Liver (tissue), 9 donors: Measurements from ENCODE around the gene MOK. TPM values are rescaled to one million over a fixed set of nuclear protein-coding genes. Genes with fewer than 3 reads are reported as not detected.

ENCODE experiments used
- DNase-seq: peaks from one replicate; pipeline ENCODE4 v3.0.0-alpha.2; 2017; ENCODE audit warnings: low spot score
- H3K27ac ChIP-seq, 2 donors: one replicate each; pipeline ENCODE4 v1.7.0; 2013; ENCODE audit warnings: inconsistent platforms in 2 of 2, low read length in 2 of 2, control low read depth in 1 of 2, low read depth in 1 of 2, mild to moderate bottlenecking in 1 of 2
- H3K27me3 ChIP-seq, 4 donors: one replicate each; pipeline versions ENCODE4 v1.6.1 to v1.7.0; 2013; ENCODE audit warnings: low read length in 3 of 4, inconsistent platforms in 1 of 4, mild to moderate bottlenecking in 1 of 4, moderate library complexity in 1 of 4; ENCODE audit not compliant: control insufficient read depth in 4 of 4, insufficient read depth in 4 of 4
- H3K36me3 ChIP-seq, 4 donors: one replicate each; pipeline versions ENCODE4 v1.6.1 to v1.7.0; 2013; ENCODE audit warnings: low read length in 3 of 4, mild to moderate bottlenecking in 3 of 4, low read depth in 1 of 4, moderate library complexity in 1 of 4; ENCODE audit not compliant: control insufficient read depth in 4 of 4, insufficient read depth in 3 of 4
- H3K4me1 ChIP-seq, 4 donors: one replicate each; pipeline versions ENCODE4 v1.6.1 to v1.7.0; 2013; ENCODE audit warnings: low read length in 3 of 4, mild to moderate bottlenecking in 3 of 4, moderate library complexity in 1 of 4; ENCODE audit not compliant: control insufficient read depth in 4 of 4, insufficient read depth in 4 of 4
- H3K4me3 ChIP-seq, 3 donors: one replicate each; pipeline versions ENCODE4 v1.6.1 to v1.7.0; 2013; ENCODE audit warnings: low read length in 3 of 3, control low read depth in 1 of 3, low read depth in 1 of 3, mild to moderate bottlenecking in 1 of 3
- H3K9ac ChIP-seq, 2 donors: one replicate each; pipeline ENCODE4 v1.7.0; 2013; ENCODE audit warnings: low read length in 2 of 2, mild to moderate bottlenecking in 2 of 2, moderate library complexity in 2 of 2, control low read depth in 1 of 2, low read depth in 1 of 2
- H3K9me3 ChIP-seq, 4 donors: one replicate each; pipeline versions ENCODE4 v1.6.1 to v1.7.0; 2013; ENCODE audit warnings: low read length in 3 of 4; ENCODE audit not compliant: control insufficient read depth in 4 of 4
- ATF3 ChIP-seq: IDR thresholded peaks from 2 replicates; pipeline ENCODE4 v1.6.1; 2016; ENCODE audit warnings: antibody characterized with exemption
- EGR1 ChIP-seq, 2 donors: IDR thresholded peaks; 2 replicates each; pipeline ENCODE4 v1.6.1; 2016 to 2018; ENCODE audit warnings: antibody characterized with exemption in 2 of 2, low read depth in 2 of 2
- FOXA1 ChIP-seq: IDR thresholded peaks from 2 replicates; pipeline ENCODE4 v1.6.1; 2016; ENCODE audit warnings: antibody characterized with exemption
- HNF4A ChIP-seq, 2 donors: conservative IDR thresholded peaks; 2 replicates each; pipeline ENCODE4 v1.6.1; 2016; ENCODE audit warnings: antibody characterized with exemption in 2 of 2, mild to moderate bottlenecking in 2 of 2
- HNF4G ChIP-seq: IDR thresholded peaks from 2 replicates; pipeline ENCODE4 v1.6.1; 2016; ENCODE audit warnings: antibody characterized with exemption
- JUND ChIP-seq, 2 donors: IDR thresholded peaks; 2 replicates each; pipeline ENCODE4 v1.6.1; 2016; ENCODE audit warnings: antibody characterized with exemption in 2 of 2
- NR2F2 ChIP-seq: IDR thresholded peaks from 2 replicates; pipeline ENCODE4 v1.6.1; 2016; ENCODE audit warnings: antibody characterized with exemption
- REST ChIP-seq: IDR thresholded peaks from 2 replicates; pipeline ENCODE4 v1.6.1; 2016; ENCODE audit warnings: antibody characterized with exemption, mild to moderate bottlenecking
- RXRA ChIP-seq, 2 donors: IDR thresholded peaks; 2 replicates each; pipeline ENCODE4 v1.6.1; 2017 to 2018; ENCODE audit warnings: antibody characterized with exemption in 2 of 2, mild to moderate bottlenecking in 1 of 2
- TAF1 ChIP-seq: conservative IDR thresholded peaks from 2 replicates; pipeline ENCODE4 v1.6.1; 2016; ENCODE audit warnings: antibody characterized with exemption, mild to moderate bottlenecking
- ZBTB33 ChIP-seq: IDR thresholded peaks from 2 replicates; pipeline ENCODE4 v1.6.1; 2016; ENCODE audit warnings: antibody characterized with exemption
- WGBS: extraction: QIAGEN DNeasy Blood & Tissue Kit; methylation state at CpG from one replicate; pipeline ENCODE4 v1.1.7; 2013; 5-methylcytosine and 5-hydroxymethylcytosine counted together
- polyA plus RNA-seq, 2 donors: library from polyadenylated mRNA; stranded (reverse) in 1 of 2; unstranded in 1 of 2; fragments of 200-250 nt in 1 of 2; fragments of >200 nt in 1 of 2; fragmentation: Nextera tagmentation in 1 of 2; extraction: Ambion mirVana in 1 of 2; gene quantifications; one replicate each; pipeline versions ENCODE4 v1.2.1 to v1.2.3, GENCODE V29; 2013 to 2015
- total RNA-seq, 2 donors: library from RNA; depleted of rRNA; stranded (reverse); fragments of >200 nt; gene quantifications; one replicate each; pipeline ENCODE4 v1.2.3, GENCODE V29; 2014
- TF ChIP-seq, protein P1 (sequence below): IDR thresholded peaks from 2 replicates; pipeline ENCODE4 v1.6.1; 2016; ENCODE audit warnings: antibody characterized with exemption
- donor health status: healthy.
- donor health status: healthy.
- donor health status: healthy.
- donor health status: healthy.
- donor health status: healthy.

The MOK gene
- total and polyA plus RNA-seq, 4 donors: 2.4 to 6.4 (median 2.9) TPM

GRCh38 chr14:102256716-102257115 is 48.2 kb downstream of the MOK start:
- H3K36me3 ChIP-seq: no peaks in the 10 kb centered on the region
- no peak for DNase-seq
- H3K9ac ChIP-seq: no peak overlapping the region
- TF ChIP-seq, protein P1, sequence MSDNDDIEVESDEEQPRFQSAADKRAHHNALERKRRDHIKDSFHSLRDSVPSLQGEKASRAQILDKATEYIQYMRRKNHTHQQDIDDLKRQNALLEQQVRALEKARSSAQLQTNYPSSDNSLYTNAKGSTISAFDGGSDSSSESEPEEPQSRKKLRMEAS: no peak
- no peak for TF ChIP-seq REST
- no peak for TF ChIP-seq FOXA1
- no peak for TF ChIP-seq TAF1
- TF ChIP-seq NR2F2: no peak
- TF ChIP-seq JUND (IDR thresholded peaks at IDR 0.05): no peak
- no peak for TF ChIP-seq HNF4A (conservative IDR thresholded peaks at IDR 0.05)
- no peak for TF ChIP-seq EGR1 (IDR thresholded peaks at IDR 0.05; ENCODE audit: low read depth in 2 of 2)
- H3K27ac ChIP-seq: no peak overlapping the region
- H3K27me3 ChIP-seq: no peaks in the 10 kb centered on the region
- WGBS: 89% methylated on average over 9 of the region's 9 CpGs
- H3K4me1 ChIP-seq: no peaks in the 10 kb centered on the region
- no peak overlapping the region for H3K4me3 ChIP-seq
- H3K9me3 ChIP-seq: no peaks in the 10 kb centered on the region

- DNase-seq: no peak
- no peak overlapping the region for H3K27ac ChIP-seq
- H3K4me1 ChIP-seq: no peaks in the 10 kb centered on the region
- no peaks in the 10 kb centered on the region for H3K36me3 ChIP-seq
- no peaks in the 10 kb centered on the region for H3K27me3 ChIP-seq
- no peak overlapping the region for H3K9ac ChIP-seq
- no peak overlapping the region for H3K4me3 ChIP-seq
- TF ChIP-seq HNF4G (no peak), ATF3 (no peak), EGR1 (IDR thresholded peaks at IDR 0.05; ENCODE audit: low read depth in 2 of 2) (no peak), NR2F2 (no peak)
- no peaks in the 10 kb centered on the region for H3K9me3 ChIP-seq
- 82% methylated on average over 9 of the region's 9 CpGs for WGBS
Observed at GRCh38 chr14:102255401-102256190, 49.4 kb downstream of the MOK start.

DNA sequence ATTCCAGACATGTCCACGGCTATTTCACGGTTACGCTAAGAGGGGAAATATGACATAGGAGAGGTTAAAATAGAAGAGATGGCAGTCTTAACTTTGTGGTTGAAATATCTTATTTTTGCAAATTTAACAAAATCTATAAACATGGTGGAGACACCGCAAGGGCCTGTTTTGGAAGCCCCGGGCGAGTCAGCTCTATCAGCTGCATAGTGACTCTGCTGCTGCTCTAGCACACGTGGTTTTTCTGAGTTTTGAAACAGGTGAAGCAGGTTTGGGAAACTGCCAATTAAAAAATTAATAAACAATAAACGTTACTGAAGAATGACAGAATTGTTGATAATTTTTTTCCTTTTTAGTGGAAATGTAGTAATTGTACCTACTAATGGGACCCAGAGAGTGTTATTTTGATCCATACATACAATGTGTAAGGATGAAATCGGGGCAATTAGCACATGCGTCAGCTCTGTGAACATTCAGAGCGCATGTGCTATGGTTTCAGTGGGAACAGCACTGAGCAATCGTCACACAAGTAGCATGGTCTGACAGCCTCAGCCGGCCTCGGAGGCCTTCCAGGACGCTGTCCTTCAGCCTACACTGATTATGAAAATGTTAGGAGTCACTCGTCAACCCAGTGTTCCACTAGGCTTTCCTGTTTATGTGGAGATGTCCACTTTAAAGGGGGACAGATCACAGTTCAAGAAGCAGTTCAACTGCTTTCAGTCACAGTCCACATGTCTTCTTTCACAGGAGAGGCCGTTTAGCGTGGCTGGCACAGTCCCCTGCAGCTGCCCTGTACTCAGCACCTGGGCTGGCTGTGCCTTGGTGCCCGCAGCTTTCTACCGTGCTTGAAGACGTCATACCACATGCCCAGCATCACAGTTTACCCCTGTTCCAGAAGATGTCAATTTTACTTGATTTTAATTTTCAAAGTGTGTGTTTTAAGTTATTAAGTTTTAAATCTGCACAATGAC is 51.8 kb downstream of the MOK start:
- 89% methylated on average over 21 of the region's 21 CpGs for WGBS
- Histone ChIP-seq H3K27ac (no peak overlapping the region), H3K9me3 (no peaks in the 10 kb centered on the region), H3K9ac (no peak overlapping the region), H3K4me1 (no peaks in the 10 kb centered on the region), H3K36me3 (no peaks in the 10 kb centered on the region), H3K4me3 (no peak overlapping the region), H3K27me3 (no peaks in the 10 kb centered on the region)
- TF ChIP-seq RXRA (IDR thresholded peaks at IDR 0.05) (peak in 1 of 2 donors; percentile 10), EGR1 (IDR thresholded peaks at IDR 0.05; ENCODE audit: low read depth in 2 of 2) (no peak), ZBTB33 (no peak), TAF1 (no peak), NR2F2 (peak; percentile 21)
- DNase-seq: no peak
